Type B pancreatic cell (in vitro differentiated cells): ENCODE measurements around the gene FRK. TPM values are rescaled to one million over a fixed set of nuclear protein-coding genes. Genes with fewer than 3 reads are reported as not detected.

Experiments used
- DNase-seq: peaks from one replicate; pipeline ENCODE4 v3.0.0; 2021; ENCODE audit warnings: mixed read lengths; ENCODE audit not compliant: unreplicated experiment; ENCODE audit errors: extremely low spot score
- H3K27ac Mint-ChIP-seq: 2 replicates; pipeline ENCODE4 v1.8.0; 2021; ENCODE audit warnings: mild to moderate bottlenecking, mixed read lengths
- H3K27me3 Mint-ChIP-seq: 2 replicates; pipeline ENCODE4 v1.8.0; 2021; ENCODE audit warnings: mixed read lengths
- H3K36me3 Mint-ChIP-seq: 2 replicates; pipeline ENCODE4 v1.8.0; 2021; ENCODE audit warnings: mixed read lengths
- H3K4me1 Mint-ChIP-seq: one replicate; pipeline ENCODE4 v1.8.0; 2021; ENCODE audit warnings: mixed read lengths; ENCODE audit not compliant: unreplicated experiment
- H3K4me3 Mint-ChIP-seq: 2 replicates; pipeline ENCODE4 v1.8.0; 2021; ENCODE audit warnings: mild to moderate bottlenecking, mixed read lengths
- H3K9me3 Mint-ChIP-seq: 2 replicates; pipeline ENCODE4 v1.8.0; 2021; ENCODE audit warnings: mixed read lengths
- long read RNA-seq: library from polyadenylated mRNA; unstranded; transcript quantifications from one replicate; pipeline ENCODE4 v2.0.0, GENCODE V29; 2020
- total RNA-seq: library from RNA; stranded (reverse); gene quantifications from 2 replicates; pipeline ENCODE4 v1.2.1, GENCODE V29; 2021; ENCODE audit warnings: low replicate concordance
- TF ChIP-seq, protein P1 (sequence below): fragments of 200-600 bp; sonication (generic); conservative IDR thresholded peaks from 2 replicates; pipeline ENCODE4 v1.5.0; 2021; ENCODE audit warnings: antibody characterized with exemption, mild to moderate bottlenecking

FRK gene, protein sequence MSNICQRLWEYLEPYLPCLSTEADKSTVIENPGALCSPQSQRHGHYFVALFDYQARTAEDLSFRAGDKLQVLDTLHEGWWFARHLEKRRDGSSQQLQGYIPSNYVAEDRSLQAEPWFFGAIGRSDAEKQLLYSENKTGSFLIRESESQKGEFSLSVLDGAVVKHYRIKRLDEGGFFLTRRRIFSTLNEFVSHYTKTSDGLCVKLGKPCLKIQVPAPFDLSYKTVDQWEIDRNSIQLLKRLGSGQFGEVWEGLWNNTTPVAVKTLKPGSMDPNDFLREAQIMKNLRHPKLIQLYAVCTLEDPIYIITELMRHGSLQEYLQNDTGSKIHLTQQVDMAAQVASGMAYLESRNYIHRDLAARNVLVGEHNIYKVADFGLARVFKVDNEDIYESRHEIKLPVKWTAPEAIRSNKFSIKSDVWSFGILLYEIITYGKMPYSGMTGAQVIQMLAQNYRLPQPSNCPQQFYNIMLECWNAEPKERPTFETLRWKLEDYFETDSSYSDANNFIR
- total RNA-seq = 6.2 and 13.2 TPM in 2 replicates
- long read RNA-seq, full-length matches to known transcripts = 28 of 45 reads
- long read RNA-seq, partial matches to known transcripts = 0 of 45 reads
- long read RNA-seq, other reads (novel, unspliced or antisense) = 17 of 45 reads

DNA sequence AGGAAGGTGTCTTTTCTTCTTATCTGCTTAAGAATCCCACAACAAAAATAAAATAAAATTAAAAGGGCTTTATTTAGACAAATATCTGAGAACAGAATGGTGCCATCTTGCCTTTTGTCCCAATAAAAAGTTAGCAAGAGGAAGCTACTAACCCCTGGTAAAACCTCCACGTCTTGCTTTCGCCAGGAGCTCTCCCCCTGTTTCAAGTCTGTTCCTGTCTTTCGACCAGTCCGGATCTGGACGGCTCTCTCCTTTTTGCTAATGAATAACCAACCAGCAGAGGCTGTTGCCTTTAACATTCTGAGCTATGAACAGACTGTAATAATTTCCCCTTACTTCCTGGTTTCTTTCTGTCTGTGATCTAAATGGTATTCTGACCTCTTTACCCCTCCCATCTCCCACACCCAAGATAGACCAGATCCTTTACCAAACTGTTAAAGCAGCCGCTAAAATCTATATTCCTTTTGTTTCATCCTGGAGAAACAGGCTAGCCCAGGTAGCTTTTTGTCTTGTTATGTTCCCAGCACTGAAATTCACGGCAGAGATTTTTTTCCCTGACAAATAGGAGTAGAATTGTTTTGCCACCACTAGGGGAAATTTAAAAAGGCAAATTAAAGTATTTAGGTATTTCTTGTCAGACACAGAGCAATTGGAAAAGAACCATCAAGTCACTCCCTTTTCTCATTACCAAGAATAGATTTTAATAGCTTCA, at the start of gene FRK:
FRK (minus strand) TSS at position 320 of the 712 bp plus-strand sequence. CDS start 580 bp downstream, outside the sequence.
- peak within 1 kb of the TSS; percentile 96 for H3K27ac Mint-ChIP-seq
- H3K27me3 Mint-ChIP-seq = no peaks in the 10 kb centered on the region
- no peaks in the 10 kb centered on the region for H3K9me3 Mint-ChIP-seq
- peak within 1 kb of the TSS; percentile 90 for H3K4me3 Mint-ChIP-seq
- H3K36me3 Mint-ChIP-seq = peaks cover under 1% of the 10 kb centered on the region
- H3K4me1 Mint-ChIP-seq = peaks cover 17% of the 10 kb centered on the region
- TF ChIP-seq, protein P1, sequence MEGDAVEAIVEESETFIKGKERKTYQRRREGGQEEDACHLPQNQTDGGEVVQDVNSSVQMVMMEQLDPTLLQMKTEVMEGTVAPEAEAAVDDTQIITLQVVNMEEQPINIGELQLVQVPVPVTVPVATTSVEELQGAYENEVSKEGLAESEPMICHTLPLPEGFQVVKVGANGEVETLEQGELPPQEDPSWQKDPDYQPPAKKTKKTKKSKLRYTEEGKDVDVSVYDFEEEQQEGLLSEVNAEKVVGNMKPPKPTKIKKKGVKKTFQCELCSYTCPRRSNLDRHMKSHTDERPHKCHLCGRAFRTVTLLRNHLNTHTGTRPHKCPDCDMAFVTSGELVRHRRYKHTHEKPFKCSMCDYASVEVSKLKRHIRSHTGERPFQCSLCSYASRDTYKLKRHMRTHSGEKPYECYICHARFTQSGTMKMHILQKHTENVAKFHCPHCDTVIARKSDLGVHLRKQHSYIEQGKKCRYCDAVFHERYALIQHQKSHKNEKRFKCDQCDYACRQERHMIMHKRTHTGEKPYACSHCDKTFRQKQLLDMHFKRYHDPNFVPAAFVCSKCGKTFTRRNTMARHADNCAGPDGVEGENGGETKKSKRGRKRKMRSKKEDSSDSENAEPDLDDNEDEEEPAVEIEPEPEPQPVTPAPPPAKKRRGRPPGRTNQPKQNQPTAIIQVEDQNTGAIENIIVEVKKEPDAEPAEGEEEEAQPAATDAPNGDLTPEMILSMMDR = peak; percentile 58
- DNase-seq = no peak

DNA sequence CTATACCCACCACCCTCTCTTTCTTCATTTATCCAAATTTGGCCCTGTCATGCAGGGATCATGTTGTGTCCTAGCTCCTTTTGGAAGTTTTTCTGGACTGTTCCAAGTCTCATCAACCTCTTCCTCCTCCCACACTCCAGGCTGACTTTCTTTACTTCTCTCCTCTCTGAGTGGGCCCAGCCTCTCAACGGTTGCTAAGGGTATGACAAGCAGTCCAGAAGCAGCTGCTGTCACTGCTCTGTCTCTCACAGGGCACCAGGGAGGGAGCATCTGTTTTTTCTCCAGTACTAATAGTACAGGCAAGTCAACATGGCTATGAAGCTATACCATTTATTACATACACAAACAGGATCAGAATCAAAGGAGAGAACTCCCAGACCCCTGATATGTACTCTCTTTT, 48.1 kb upstream of the FRK start:
- TF ChIP-seq, protein P1 = no peak
- Mint-ChIP-seq H3K27me3 (no peaks in the 10 kb centered on the region), H3K27ac (no peak overlapping the region), H3K9me3 (no peaks in the 10 kb centered on the region), H3K4me1 (peaks cover 25% of the 10 kb centered on the region), H3K36me3 (peaks cover 31% of the 10 kb centered on the region), H3K4me3 (no peak overlapping the region)
- DNase-seq = no peak

DNA sequence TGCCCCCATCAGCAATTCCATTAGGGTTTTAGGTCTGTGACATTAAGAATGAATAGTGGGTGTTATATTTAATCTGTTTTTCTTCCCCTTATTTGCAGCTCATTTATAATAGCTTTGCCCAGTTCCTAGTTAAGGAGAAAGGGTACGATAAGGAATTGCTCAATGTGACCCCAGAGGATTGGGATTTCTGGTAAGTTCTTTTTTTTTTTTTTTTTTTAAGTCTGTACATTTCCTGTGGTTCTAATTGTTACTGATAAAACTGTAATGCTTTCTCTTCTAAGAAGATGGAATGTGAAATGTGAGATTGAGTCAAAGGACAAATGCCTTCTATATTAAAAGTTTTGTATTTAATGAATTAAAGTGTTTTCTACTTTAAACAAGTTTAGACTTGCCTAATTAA, 45.5 kb upstream of the FRK start:
- no peaks in the 10 kb centered on the region for H3K9me3 Mint-ChIP-seq
- H3K4me3 Mint-ChIP-seq = no peak overlapping the region
- no peaks in the 10 kb centered on the region for H3K27me3 Mint-ChIP-seq
- H3K27ac Mint-ChIP-seq = no peak overlapping the region
- H3K36me3 Mint-ChIP-seq = peaks cover 20% of the 10 kb centered on the region
- peaks cover 42% of the 10 kb centered on the region for H3K4me1 Mint-ChIP-seq
- DNase-seq = no peak
- TF ChIP-seq, protein P1 = no peak

DNA sequence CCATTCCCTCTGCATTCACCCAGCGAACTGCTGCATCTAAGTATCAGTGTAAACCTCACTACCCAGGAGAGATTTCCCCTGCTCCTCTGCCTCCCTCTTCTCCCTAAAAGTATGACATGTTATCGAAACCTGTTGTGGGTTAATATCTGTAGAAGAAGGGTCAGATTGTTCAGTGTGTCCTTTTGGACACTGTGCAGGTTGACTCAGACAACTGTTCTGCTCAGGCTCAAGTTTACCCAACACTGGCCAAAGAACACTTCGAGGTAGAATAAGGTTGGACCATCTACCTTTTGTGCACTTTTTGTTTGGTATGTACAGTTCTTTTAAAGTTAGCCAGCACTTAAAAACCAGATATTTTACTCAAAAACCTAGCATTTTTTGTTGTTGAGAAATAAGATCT, 44.6 kb upstream of the FRK start:
- Mint-ChIP-seq H3K9me3 (no peaks in the 10 kb centered on the region), H3K27ac (no peak overlapping the region), H3K27me3 (no peaks in the 10 kb centered on the region), H3K4me3 (peak overlapping the region; percentile 13), H3K36me3 (peaks cover 14% of the 10 kb centered on the region), H3K4me1 (peaks cover 44% of the 10 kb centered on the region)
- no peak for DNase-seq
- TF ChIP-seq, protein P1 = no peak

DNA sequence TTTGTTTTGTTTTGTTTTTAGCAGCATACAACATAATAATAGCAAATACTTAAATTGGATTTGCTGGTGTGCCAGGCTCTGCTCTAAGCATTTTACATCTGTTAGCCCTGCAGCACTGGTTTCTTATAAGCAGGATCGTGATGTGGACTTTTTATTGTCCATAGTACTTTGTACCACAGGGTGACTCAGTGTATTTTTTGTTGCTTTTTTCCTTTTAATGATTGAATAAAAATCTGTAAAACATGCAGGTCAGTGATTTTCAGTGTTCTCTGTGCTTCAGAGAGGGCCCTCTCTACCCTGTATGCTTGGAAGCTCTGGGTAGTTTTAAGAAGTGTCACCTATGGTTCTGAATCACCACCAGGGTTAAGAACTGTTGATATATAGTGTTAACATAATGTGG, 43.9 kb upstream of the FRK start:
- no peak overlapping the region for H3K27ac Mint-ChIP-seq
- no peaks in the 10 kb centered on the region for H3K9me3 Mint-ChIP-seq
- no peaks in the 10 kb centered on the region for H3K27me3 Mint-ChIP-seq
- peaks cover 46% of the 10 kb centered on the region for H3K4me1 Mint-ChIP-seq
- TF ChIP-seq, protein P1 = no peak
- no peak for DNase-seq
- no peak overlapping the region for H3K4me3 Mint-ChIP-seq
- H3K36me3 Mint-ChIP-seq = peaks cover 12% of the 10 kb centered on the region
